NCI-H1417 treated with DMSO at 0.1 percent for 48 hours (cell line): Measurements from ENCODE around the gene NAPEPLD.
"Not testable (repeated sequence)": the region's sequence is repeated elsewhere in the genome, so short reads cannot be mapped to it uniquely, and the experiment has no call there.

Experiments used
- DNase-seq: peaks from one replicate; lab custom pipeline; 2025; lab: John Stamatoyannopoulos, UW

The NAPEPLD gene

DNA sequence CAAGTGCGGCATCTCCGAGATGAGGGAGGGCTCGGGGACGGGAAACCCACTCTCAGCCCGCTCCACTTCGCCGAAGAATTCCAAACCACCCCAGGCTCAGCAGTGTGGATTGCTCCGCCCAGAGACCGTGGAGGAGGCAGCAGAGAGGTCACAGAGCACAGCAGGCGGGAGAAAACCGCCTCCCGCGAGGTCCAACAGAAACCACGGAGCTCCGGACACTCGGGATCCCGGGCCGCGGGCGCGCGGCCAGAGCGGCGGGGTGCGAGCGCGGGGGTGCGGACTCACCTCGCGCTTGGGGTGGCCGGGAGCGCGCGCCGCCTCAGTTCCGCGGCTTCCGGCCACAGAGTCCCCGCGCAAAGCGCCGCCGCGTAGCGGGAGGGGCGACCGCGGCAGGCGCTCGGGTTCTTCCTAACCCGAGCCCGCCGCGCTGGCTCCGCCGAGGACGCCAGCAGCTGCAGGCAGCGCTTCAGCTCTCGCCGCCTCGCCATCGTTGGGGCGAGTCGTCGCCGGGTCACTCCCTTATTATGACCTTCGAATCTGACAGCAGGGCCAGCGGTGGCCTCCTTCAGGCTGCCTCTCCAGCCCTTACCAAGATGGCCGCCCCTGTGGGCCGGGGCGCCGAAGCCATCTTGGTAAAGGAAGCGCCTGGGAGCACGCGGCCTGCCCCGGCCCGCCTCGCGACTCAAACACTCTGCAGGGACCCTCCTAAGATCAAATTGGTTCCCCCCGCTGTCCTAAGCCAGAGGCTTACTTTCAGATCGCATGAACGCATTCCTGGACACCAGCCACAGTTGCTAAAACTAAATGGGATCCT lies at the start of gene NAPEPLD:
NAPEPLD (minus strand) TSS at position 106 of the 814 bp plus-strand sequence. CDS start 20,323 bp downstream, outside the sequence.
- peak; percentile 63 for DNase-seq

DNA sequence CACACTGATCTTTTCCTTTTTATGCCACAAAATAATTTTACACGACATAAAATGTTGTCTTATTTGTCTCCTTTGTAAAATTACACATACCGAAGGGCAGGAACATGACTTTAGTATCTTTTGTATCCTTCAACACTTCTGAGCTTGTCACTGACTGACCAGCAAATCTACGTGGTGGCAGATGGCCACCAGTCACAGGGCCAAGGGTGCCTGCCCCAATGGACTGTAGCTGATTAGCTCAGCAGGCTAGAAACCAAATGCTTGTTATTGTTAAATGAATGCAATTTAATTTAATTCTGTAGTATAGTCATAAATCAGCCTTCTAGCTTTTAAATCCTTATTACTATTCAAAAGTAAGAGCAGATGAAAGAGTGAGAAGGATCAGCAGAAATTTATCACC lies 49.2 kb upstream of the NAPEPLD start:
- DNase-seq, result not testable (repeated sequence)

GRCh38 chr7:103195364-103195763 lies 46.5 kb upstream of the NAPEPLD start:
- not testable (repeated sequence) for DNase-seq

DNA sequence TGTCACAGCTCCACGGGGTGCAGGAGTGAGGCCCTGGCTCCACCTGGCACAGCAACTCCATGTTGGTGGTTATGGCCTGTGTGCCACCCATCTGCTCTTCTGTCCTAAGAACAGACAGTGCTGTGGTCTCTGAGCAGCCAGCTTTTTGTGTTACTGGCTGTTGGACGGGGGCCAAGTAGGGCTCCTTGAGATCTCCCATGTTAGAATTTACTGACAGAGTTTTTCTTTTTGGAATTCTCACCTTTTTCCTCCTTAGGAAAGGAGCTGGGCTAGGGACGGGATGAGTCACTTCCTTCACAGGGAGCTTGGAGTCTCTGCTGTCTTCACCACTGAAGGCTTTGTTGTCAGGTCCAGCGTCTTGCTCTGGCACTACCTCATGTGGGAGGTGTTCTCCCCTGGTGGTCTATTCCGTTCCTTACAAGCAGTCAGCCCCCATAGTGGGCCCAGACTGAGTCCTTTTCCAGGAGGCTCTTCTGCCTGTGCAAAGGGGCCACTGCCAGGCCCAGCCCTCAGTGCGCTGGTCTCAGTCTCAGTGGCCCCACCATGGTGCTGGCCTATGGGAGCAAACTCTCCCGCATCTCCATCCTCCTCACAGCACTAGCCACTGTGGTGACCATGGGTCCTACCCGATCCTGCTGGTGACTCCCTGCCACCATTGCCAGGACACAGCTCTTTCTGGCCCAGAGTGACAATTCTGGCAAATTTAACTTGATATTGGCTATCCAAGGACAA lies 23.7 kb upstream of the NAPEPLD start:
- not testable (repeated sequence) for DNase-seq

DNA sequence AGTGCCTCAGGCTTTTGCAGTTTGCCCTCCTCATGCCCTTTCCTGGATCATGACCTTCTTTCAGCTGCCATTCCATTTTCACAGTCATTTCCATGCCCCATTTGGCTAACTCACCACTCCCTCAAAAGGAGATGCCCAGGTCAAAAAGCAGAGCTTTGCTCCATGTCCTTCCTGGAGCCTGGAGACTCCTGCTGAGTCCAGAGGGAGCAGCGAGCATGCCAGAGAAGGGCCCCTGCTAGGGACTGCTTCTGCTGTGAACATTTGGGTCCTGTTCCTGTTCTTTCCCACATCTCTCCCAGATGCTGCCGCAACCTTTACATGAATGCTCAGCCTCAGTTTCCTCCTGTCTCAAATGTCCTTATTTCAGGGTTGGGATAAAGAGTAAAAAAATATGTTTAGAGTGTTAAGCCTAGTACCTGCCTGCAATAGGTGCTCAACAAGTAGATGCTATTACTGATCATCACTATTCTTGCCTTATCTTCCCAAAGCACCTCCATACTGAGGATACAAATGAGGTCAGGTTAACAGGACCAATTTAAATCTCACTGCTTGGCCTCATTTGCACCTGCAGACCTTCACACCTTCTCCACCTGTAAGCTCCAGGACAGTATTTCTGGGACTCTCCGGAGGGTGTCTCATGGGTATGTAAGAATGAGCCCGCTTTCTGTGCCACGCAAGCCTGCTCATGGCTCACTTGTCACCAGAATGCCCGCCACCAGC lies 23.0 kb upstream of the NAPEPLD start:
- not testable (repeated sequence) for DNase-seq

DNA sequence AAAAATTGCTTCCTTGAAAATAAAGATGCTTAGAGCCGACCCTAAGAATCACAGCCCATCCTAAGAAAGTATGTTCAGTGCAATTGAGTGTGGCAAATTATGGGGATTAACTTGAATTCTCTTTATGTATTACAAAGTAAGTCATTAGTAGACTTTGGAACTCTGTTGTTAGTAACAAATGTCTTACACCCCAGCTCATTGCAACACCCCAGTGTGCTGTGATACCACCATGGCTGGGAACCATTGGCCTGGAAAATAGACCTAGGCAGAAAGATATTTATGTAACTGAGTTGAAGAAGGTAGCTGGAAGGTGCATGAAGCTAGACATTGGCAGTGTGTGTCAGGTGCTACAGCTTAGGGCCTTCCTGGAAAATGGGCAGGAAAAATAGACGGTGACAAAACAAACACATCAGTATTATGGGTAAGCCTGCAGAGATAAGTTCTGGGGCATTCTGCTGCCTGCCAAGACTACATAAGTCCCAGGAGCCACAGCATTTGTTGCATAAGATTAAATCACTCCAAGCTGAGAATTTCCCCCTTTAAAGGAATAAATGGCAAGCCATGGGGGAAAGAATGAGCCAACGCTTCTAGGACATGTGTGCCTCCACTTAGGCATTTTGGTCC lies 18.1 kb upstream of the NAPEPLD start:
- not testable (repeated sequence) for DNase-seq

GRCh38 chr7:103163087-103163825 lies 14.4 kb upstream of the NAPEPLD start:
- DNase-seq, result not testable (repeated sequence)

DNA sequence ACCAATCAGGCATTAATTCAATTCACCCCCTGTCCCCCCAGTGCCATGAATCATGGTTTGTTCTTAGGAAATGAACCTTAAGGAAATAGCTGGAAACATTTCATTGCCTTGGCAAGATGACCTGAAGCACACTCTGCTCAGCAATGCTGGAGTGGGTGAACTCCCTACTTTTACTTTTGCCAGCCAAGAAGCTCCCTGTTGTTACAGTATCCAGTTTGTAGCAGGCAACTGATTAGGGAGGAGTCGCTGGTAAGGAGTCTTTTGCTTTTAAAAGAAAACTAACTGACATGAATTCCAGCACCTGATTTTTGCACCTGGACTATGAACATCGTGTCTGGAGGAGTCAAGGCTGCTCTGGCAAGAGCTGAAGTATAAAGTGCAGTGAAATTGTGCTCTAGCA lies 13.7 kb upstream of the NAPEPLD start:
- not testable (repeated sequence) for DNase-seq

- not testable (repeated sequence) for DNase-seq
These were observed 13.2 kb upstream of the NAPEPLD start for GRCh38 chr7:103161998-103162616.

DNA sequence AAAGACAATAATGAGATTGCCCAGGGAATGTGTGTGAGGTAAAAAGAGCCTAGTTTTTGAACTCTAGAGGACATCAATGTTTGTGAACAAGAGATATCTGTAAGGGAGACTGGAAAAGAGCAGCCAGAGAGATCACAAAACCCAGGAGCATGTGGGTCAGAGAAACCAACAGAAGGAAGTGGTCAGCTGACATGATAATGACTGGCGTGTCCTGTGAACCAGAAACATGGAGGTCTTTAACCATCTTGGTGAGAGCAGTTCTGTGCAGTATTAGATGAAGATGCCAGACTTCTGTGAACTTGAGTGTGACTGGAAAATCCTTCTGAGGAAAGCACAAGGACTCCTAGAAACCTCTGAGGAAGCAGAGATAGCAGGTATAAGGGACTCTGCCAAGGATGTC lies 10.2 kb upstream of the NAPEPLD start:
- DNase-seq, result not testable (repeated sequence)

GRCh38 chr7:103155331-103156024 lies 6.6 kb upstream of the NAPEPLD start:
- DNase-seq, result not testable (repeated sequence)

DNA sequence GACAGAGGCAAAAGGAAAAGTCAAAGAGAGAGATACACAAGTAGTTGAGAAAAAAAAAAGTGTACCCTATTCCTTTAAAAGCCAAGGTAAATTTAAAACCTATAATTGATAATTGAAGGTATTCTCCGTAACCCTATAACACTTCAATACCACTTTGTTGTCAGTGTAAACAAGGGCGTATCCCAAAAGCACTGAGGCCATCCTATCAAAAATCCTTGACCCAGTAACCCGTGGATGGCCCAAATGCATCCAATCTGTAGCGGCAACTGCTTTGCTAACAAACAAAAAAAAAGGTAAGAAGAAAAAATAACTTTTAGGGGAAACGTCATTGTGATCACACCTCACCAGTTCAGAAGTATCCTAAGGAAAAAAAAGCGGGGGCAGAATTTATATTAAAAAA lies 5.1 kb upstream of the NAPEPLD start:
- no peak for DNase-seq

DNA sequence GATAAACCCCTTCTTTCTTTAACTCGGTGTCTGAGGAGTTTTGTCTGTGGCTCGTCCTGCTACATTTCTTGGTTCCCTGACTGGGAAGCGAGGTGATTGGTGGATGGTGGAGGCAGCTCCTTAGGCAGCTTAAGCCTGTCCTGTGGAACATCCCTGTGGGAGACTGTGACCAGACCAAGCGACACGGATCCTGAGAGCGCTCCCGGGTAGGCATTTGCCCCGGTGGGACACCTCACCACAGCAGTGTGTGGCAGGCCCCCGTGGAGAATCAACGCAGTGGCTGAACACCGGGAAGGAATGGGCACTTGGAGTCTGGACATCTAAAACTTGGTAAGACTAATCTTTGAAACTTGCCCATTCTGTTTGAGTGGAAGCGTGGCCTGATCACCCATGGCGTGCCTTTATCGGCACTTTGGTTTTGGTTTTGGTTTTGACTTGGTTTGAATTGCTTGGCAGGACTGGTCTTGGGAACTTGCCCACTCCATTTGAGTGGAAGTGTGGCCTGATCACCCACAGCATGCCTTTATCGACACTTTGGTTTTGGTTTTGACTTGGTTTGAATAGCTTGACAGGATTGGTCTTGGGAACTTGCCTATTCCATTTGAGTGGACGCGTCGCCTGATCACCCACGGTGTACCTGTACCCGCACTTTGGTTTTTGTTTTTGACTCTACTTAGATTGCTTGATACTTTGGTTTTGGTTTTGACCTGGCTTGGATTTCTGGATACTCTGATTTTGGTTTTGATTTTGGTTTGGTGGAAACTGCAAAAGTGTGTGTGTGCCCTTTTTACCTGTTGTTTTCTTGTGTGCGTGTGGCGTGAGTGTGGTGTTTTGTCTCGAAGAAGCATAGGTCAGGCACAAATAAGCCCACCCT lies 4.1 kb upstream of the NAPEPLD start:
- not testable (repeated sequence) for DNase-seq

GRCh38 chr7:103151993-103152676 lies 3.2 kb upstream of the NAPEPLD start:
- DNase-seq, result not testable (repeated sequence)

DNA sequence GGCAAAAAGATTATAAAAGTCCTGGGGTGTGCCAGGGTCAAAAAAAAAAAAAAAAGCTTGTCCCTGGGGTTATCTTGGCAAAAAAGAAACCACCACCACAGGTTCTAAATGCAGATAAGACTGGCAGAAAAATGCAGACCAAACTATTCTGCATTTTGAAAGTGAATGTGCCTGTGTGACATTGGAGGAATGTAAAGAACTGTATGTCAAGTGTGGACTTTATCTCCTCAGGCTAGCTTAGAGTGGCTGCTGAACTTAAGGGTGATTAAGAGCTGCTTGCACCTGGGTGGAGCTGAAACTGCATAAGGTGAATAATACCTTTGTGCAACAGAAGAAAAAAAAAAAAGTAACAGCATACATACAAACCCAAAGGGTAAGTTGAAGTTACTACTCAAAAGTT lies 1.3 kb upstream of the NAPEPLD start:
- no peak for DNase-seq

DNA sequence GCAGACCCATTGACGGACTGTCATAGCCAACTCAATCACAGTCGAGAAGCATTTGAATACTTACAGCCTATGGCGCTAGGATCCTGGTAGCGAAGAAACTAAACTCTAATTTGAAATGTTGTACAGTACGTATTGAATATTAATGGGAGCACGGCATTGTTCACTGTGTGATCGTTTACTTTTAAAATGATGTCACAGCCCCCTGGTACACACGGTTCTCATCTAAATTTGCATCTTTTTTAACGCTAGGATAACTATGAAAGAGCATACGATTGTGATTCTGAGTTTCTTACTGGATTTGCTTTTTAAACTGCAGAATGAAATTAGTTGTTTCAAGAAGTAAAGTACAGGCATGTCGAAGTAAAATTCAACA lies 895 bp upstream of the NAPEPLD start:
- DNase-seq, result no peak

- DNase-seq, result no peak
These were observed 537 bp downstream of the NAPEPLD start for GRCh38 chr7:103148131-103148993.

GRCh38 chr7:103144754-103145153 lies 4.1 kb downstream of the NAPEPLD start:
- not testable (repeated sequence) for DNase-seq
